RCC 7860 (cell line): ENCODE measurements around the gene IL13RA1.
"Not testable (repeated sequence)": the region's sequence is repeated elsewhere in the genome, so short reads cannot be mapped to it uniquely, and the experiment has no call there.

Source experiments
- DNase-seq: peaks from one replicate; pipeline ENCODE4 v3.0.0-alpha.2; 2015; ENCODE audit warnings: low spot score
- FAIRE-seq: peaks from 2 replicates; lab custom pipeline; 2012; peaks lifted over from hg19 to GRCh38; lab: Jason Lieb, UNC

IL13RA1 gene

GRCh38 chrX:118726887-118727685 is at the start of gene IL13RA1:
Gene IL13RA1, plus strand, starts transcription at chrX:118727606. Its CDS starts 33 bp downstream, at chrX:118727639.
- FAIRE-seq (peak; percentile 4), DNase-seq (peak; percentile 68)

- no peak for FAIRE-seq
- DNase-seq: no peak
These were observed 48.1 kb upstream of the IL13RA1 start for GRCh38 chrX:118679290-118679689.

GRCh38 chrX:118682258-118683014 is 45.0 kb upstream of the IL13RA1 start:
- FAIRE-seq (no peak), DNase-seq (no peak)

- no peak for FAIRE-seq
- DNase-seq: no peak
These were observed 42.0 kb upstream of the IL13RA1 start for GRCh38 chrX:118685393-118685792.

GRCh38 chrX:118688935-118689334 is 38.5 kb upstream of the IL13RA1 start:
- DNase-seq: no peak
- FAIRE-seq: no peak

GRCh38 chrX:118693843-118694242 is 33.6 kb upstream of the IL13RA1 start:
- FAIRE-seq (no peak), DNase-seq (no peak)

GRCh38 chrX:118694638-118695037 is 32.8 kb upstream of the IL13RA1 start:
- DNase-seq: no peak
- FAIRE-seq: no peak

- FAIRE-seq (no peak), DNase-seq (no peak)
These were observed 28.8 kb upstream of the IL13RA1 start for GRCh38 chrX:118698516-118699170.

GRCh38 chrX:118702741-118703140 is 24.7 kb upstream of the IL13RA1 start:
- no peak for DNase-seq
- no peak for FAIRE-seq

- DNase-seq (no peak), FAIRE-seq (no peak)
These were observed 20.7 kb upstream of the IL13RA1 start for GRCh38 chrX:118706681-118707080.

GRCh38 chrX:118714521-118714920 is 12.9 kb upstream of the IL13RA1 start:
- FAIRE-seq (no peak), DNase-seq (no peak)

- FAIRE-seq, DNase-seq: not testable (repeated sequence)
These were observed 11.5 kb upstream of the IL13RA1 start for GRCh38 chrX:118715917-118716316.

- FAIRE-seq, DNase-seq: not testable (repeated sequence)
These were observed 10.6 kb upstream of the IL13RA1 start for GRCh38 chrX:118716833-118717232.

- DNase-seq: no peak
- no peak for FAIRE-seq
These were observed 9.6 kb upstream of the IL13RA1 start for GRCh38 chrX:118717678-118718391.

- FAIRE-seq (no peak), DNase-seq (no peak)
These were observed 8.7 kb upstream of the IL13RA1 start for GRCh38 chrX:118718737-118719136.

- no peak for FAIRE-seq
These were observed 7.2 kb upstream of the IL13RA1 start for GRCh38 chrX:118720058-118720707.

GRCh38 chrX:118723376-118723775 is 4.0 kb upstream of the IL13RA1 start:
- no peak for DNase-seq
- no peak for FAIRE-seq

More at GRCh38 chrX:118720058-118720707, 7.2 kb upstream of the IL13RA1 start:
- DNase-seq: no peak

- DNase-seq (no peak), FAIRE-seq (no peak)
These were observed 3.0 kb upstream of the IL13RA1 start for GRCh38 chrX:118724365-118724764.

- peak; percentile 13 for DNase-seq
- peak; percentile 58 for FAIRE-seq
These were observed 2.6 kb upstream of the IL13RA1 start for GRCh38 chrX:118724775-118725174.

- no peak for DNase-seq
- FAIRE-seq: no peak
These were observed 1.0 kb upstream of the IL13RA1 start for GRCh38 chrX:118726396-118726795.
